Astrocyte (in vitro differentiated cells and primary cell): Measurements from ENCODE around the gene PMF1. TPM values are rescaled to one million over a fixed set of nuclear protein-coding genes. Genes with fewer than 3 reads are reported as not detected.

ENCODE experiments used
- DNase-seq: peaks from one replicate; pipeline ENCODE4 v3.0.0-alpha.2; 2010; ENCODE audit warnings: low read depth
- FAIRE-seq: peaks from 2 replicates; lab custom pipeline; 2011; peaks lifted over from hg19 to GRCh38; lab: Jason Lieb, UNC
- H2AFZ ChIP-seq: 2 replicates; pipeline ENCODE4 v1.6.0; 2012; ENCODE audit warnings: low read depth, low read length, inconsistent platforms
- H3K27ac ChIP-seq: 2 replicates; pipeline ENCODE4 v1.5.1; 2011; ENCODE audit warnings: low read depth, low read length, inconsistent platforms
- H3K27me3 ChIP-seq: 2 replicates; pipeline ENCODE4 v1.6.0; 2011; ENCODE audit warnings: low read length, inconsistent platforms; ENCODE audit not compliant: insufficient read depth
- H3K36me3 ChIP-seq: 2 replicates; pipeline ENCODE4 v1.5.1; 2011; ENCODE audit warnings: low read length, inconsistent platforms; ENCODE audit not compliant: insufficient read depth
- H3K4me1 ChIP-seq: 2 replicates; pipeline ENCODE4 v1.5.1; 2011; ENCODE audit warnings: low read length, inconsistent platforms; ENCODE audit not compliant: insufficient read depth
- H3K4me2 ChIP-seq: 2 replicates; pipeline ENCODE4 v1.6.0; 2012; ENCODE audit warnings: low read length, inconsistent platforms
- H3K4me3 ChIP-seq: 2 replicates; pipeline ENCODE4 v1.5.1; 2011; ENCODE audit warnings: low read depth, mild to moderate bottlenecking, low read length, inconsistent platforms; ENCODE audit not compliant: insufficient read depth
- H3K79me2 ChIP-seq: 2 replicates; pipeline ENCODE4 v1.6.0; 2012; ENCODE audit warnings: mild to moderate bottlenecking, low read length, inconsistent platforms; ENCODE audit not compliant: insufficient read depth
- H3K9ac ChIP-seq: 2 replicates; pipeline ENCODE4 v1.6.0; 2012; ENCODE audit warnings: mild to moderate bottlenecking, low read length, inconsistent platforms
- H3K9me3 ChIP-seq: 2 replicates; pipeline ENCODE4 v1.5.1; 2012; ENCODE audit warnings: low read depth, mild to moderate bottlenecking, low read length, inconsistent platforms; ENCODE audit not compliant: insufficient read depth
- H4K20me1 ChIP-seq: 2 replicates; pipeline ENCODE4 v1.6.0; 2012; ENCODE audit warnings: low read length, inconsistent platforms; ENCODE audit not compliant: insufficient read depth
- H3K27ac Mint-ChIP-seq: one replicate; pipeline ENCODE4 v1.8.0; 2021; ENCODE audit warnings: mild to moderate bottlenecking, mixed read lengths; ENCODE audit not compliant: unreplicated experiment
- H3K27me3 Mint-ChIP-seq: one replicate; pipeline ENCODE4 v1.8.0; 2021; ENCODE audit warnings: low read depth, mixed read lengths; ENCODE audit not compliant: unreplicated experiment
- H3K36me3 Mint-ChIP-seq: one replicate; pipeline ENCODE4 v1.8.0; 2021; ENCODE audit warnings: low read depth, mixed read lengths; ENCODE audit not compliant: unreplicated experiment
- H3K4me1 Mint-ChIP-seq: one replicate; pipeline ENCODE4 v1.8.0; 2021; ENCODE audit warnings: low read depth, mixed read lengths; ENCODE audit not compliant: unreplicated experiment
- H3K4me3 Mint-ChIP-seq: one replicate; pipeline ENCODE4 v1.8.0; 2021; ENCODE audit warnings: mild to moderate bottlenecking, moderate library complexity, mixed read lengths; ENCODE audit not compliant: unreplicated experiment
- H3K9me3 Mint-ChIP-seq: one replicate; pipeline ENCODE4 v1.8.0; 2021; ENCODE audit warnings: mild to moderate bottlenecking, mixed read lengths; ENCODE audit not compliant: unreplicated experiment
- CTCF ChIP-seq: IDR thresholded peaks from 2 replicates; pipeline ENCODE4 v1.5.1; 2011; ENCODE audit warnings: low read depth, mild to moderate bottlenecking, inconsistent platforms, low read length, moderate library complexity; ENCODE audit not compliant: insufficient read depth
- EZH2 ChIP-seq: IDR thresholded peaks from 2 replicates; pipeline ENCODE4 v1.6.1; 2012; ENCODE audit warnings: mild to moderate bottlenecking, low read length, inconsistent platforms; ENCODE audit not compliant: insufficient read depth
- total RNA-seq: library from RNA; stranded (reverse); gene quantifications from 2 replicates; pipeline ENCODE4 v1.2.1, GENCODE V29; 2021

PMF1 gene
- total RNA-seq, 1 donor from 2014 or later: 29.9 TPM

- peaks cover 14% of the 10 kb centered on the region for H3K4me1 Mint-ChIP-seq
- peaks cover 10% of the 10 kb centered on the region for H3K36me3 Mint-ChIP-seq
- Histone ChIP-seq H3K4me2 (no peak overlapping the region), H3K4me3 (no peak overlapping the region), H3K27me3 (no peaks in the 10 kb centered on the region), H3K9ac (no peak overlapping the region), H3K27ac (no peak overlapping the region), H3K36me3 (no peaks in the 10 kb centered on the region), H3K9me3 (no peaks in the 10 kb centered on the region), H3K4me1 (peaks cover 16% of the 10 kb centered on the region), H3K79me2 (peaks cover 22% of the 10 kb centered on the region), H4K20me1 (peaks cover 12% of the 10 kb centered on the region), H2AFZ (no peak overlapping the region)
- H3K9me3 Mint-ChIP-seq: no peaks in the 10 kb centered on the region
- no peak overlapping the region for H3K4me3 Mint-ChIP-seq
- no peak for DNase-seq
- TF ChIP-seq EZH2 (no peak), CTCF (no peak)
- H3K27ac Mint-ChIP-seq: no peak overlapping the region
- H3K27me3 Mint-ChIP-seq: no peaks in the 10 kb centered on the region
- FAIRE-seq: no peak
These were observed 73.3 kb downstream of the PMF1 start for GRCh38 chr1:156286061-156286460.

Other genes starting within 250 kb of the PMF1 start
- 98.3 and 99.3 TPM in 2 replicates for gene ARHGEF2, start 234.5 kb upstream of the PMF1 start, total RNA-seq
- gene SSR2, start 192.1 kb upstream of the PMF1 start, total RNA-seq: 236 and 244 TPM in 2 replicates
- 33.5 and 40.0 TPM in 2 replicates for gene UBQLN4, start 159.2 kb upstream of the PMF1 start, total RNA-seq
- gene LAMTOR2, start 158.2 kb upstream of the PMF1 start, total RNA-seq: 60.1 and 62.6 TPM in 2 replicates
- 0.99 and 3.1 TPM in 2 replicates for gene RAB25, start 151.8 kb upstream of the PMF1 start, total RNA-seq
- 32.9 and 37.6 TPM in 2 replicates for gene MEX3A, start 130.5 kb upstream of the PMF1 start, total RNA-seq
- 429 and 464 TPM in 2 replicates for gene LMNA, start 98.3 kb upstream of the PMF1 start, total RNA-seq
- gene SEMA4A, start 59.4 kb upstream of the PMF1 start, total RNA-seq: 0.66 and 1.1 TPM in 2 replicates
- gene SLC25A44, start 18.9 kb upstream of the PMF1 start, total RNA-seq: 21.3 and 21.7 TPM in 2 replicates
- gene BGLAP, start 29.2 kb downstream of the PMF1 start, total RNA-seq: 0.66 TPM in 1 of 2 replicates, not detected in the other
- gene PAQR6, start 35.0 kb downstream of the PMF1 start, total RNA-seq: 6.4 and 7.2 TPM in 2 replicates
- gene SMG5, start 69.8 kb downstream of the PMF1 start, total RNA-seq: 75.6 and 81.4 TPM in 2 replicates
- gene TMEM79, start 71.3 kb downstream of the PMF1 start, total RNA-seq: 3.0 and 3.2 TPM in 2 replicates
- 43.6 and 52.5 TPM in 2 replicates for gene GLMP, start 82.7 kb downstream of the PMF1 start, total RNA-seq
- 0.34 TPM in 1 of 2 replicates, not detected in the other for gene VHLL, start 86.3 kb downstream of the PMF1 start, total RNA-seq
- 343 and 360 TPM in 2 replicates for gene CCT3, start 125.3 kb downstream of the PMF1 start, total RNA-seq
- 1.0 and 1.2 TPM in 2 replicates for gene TSACC, start 125.5 kb downstream of the PMF1 start, total RNA-seq
- gene RHBG, start 156.2 kb downstream of the PMF1 start, total RNA-seq: not detected in 2 replicates